A549 (cell line): ENCODE measurements around the gene MEGF6. TPM values are rescaled to one million over a fixed set of nuclear protein-coding genes. Genes with fewer than 3 reads are reported as not detected.

ENCODE experiments used
- ATAC-seq, 2 experiments: fragments of 200-7000 bp in 1 of 2; fragments of >200 bp in 1 of 2; cut with Nextera tagmentation in 1 of 2; cut with Tn5 transposase in 1 of 2; 3 replicates each; pipeline versions ENCODE4 v1.8.0 to v1.9.1; 2018 to 2020; ENCODE audit warnings: mild to moderate bottlenecking in 1 of 2, moderate library complexity in 1 of 2
- CTCF ChIA-PET: fragments of 300-600 bp; sonication (Branson Sonifier 250); formaldehyde crosslinking; extraction: SDS; loops from one replicate; lab custom pipeline; 2021; ENCODE audit warnings: antibody characterized with exemption, inconsistent platforms; lab: Yijun Ruan, JAX
- POLR2A ChIA-PET: fragments of 350-600 bp; formaldehyde crosslinking; extraction: SDS; loops from one replicate; lab custom pipeline; 2021; ENCODE audit warnings: antibody characterized with exemption, inconsistent platforms; lab: Yijun Ruan, JAX
- DNase-seq, 2 experiments: peaks; one replicate each; pipeline versions ENCODE4 v3.0.0 to v3.0.0-alpha.2; 2011 to 2016; ENCODE audit warnings: low read depth in 1 of 2, low spot score in 1 of 2
- FAIRE-seq: peaks from 2 replicates; lab custom pipeline; 2011; peaks lifted over from hg19 to GRCh38; lab: Jason Lieb, UNC
- H3K27ac ChIP-seq, 2 experiments: fragments of >200 bp; sonication (Bioruptor Twin); formaldehyde crosslinking; 3 replicates each; pipeline ENCODE4 v1.5.1; 2016 to 2017
- H3K4me1 ChIP-seq: fragments of >200 bp; sonication (Bioruptor Twin); formaldehyde crosslinking; 3 replicates; pipeline ENCODE4 v1.6.1; 2016
- H3K4me2 ChIP-seq: fragments of >200 bp; sonication (Bioruptor Twin); formaldehyde crosslinking; 3 replicates; pipeline ENCODE4 v1.6.1; 2016
- H3K4me3 ChIP-seq: fragments of >200 bp; sonication (Bioruptor Twin); formaldehyde crosslinking; 3 replicates; pipeline ENCODE4 v1.5.1; 2016
- H3K9me3 ChIP-seq: fragments of >200 bp; sonication (Bioruptor Twin); formaldehyde crosslinking; 3 replicates; pipeline ENCODE4 v1.6.1; 2016
- BHLHE40 ChIP-seq: IDR thresholded peaks from 2 replicates; pipeline ENCODE4 v1.6.1; 2012; ENCODE audit warnings: low read depth, low read length, inconsistent platforms
- CBX8 ChIP-seq: fragments of 200-600 bp; sonication (generic); IDR thresholded peaks from 2 replicates; pipeline ENCODE4 v1.6.1; 2016
- CHD4 ChIP-seq: fragments of 200-600 bp; sonication (generic); IDR thresholded peaks from 2 replicates; pipeline ENCODE4 v1.6.1; 2016; ENCODE audit warnings: antibody characterized with exemption, mild to moderate bottlenecking, borderline replicate concordance
- EHMT2 ChIP-seq: fragments of 200-600 bp; sonication (generic); IDR thresholded peaks from 2 replicates; pipeline ENCODE4 v1.6.1; 2016; ENCODE audit warnings: antibody characterized with exemption, low read depth, mild to moderate bottlenecking, moderate library complexity
- ESRRA ChIP-seq: fragments of 150-350 bp; IDR thresholded peaks from 2 replicates; pipeline ENCODE4 v1.6.1; 2014; ENCODE audit warnings: mild to moderate bottlenecking, low read length, borderline replicate concordance
- FOXS1 ChIP-seq: fragments of 250-450 bp; sonication (Bioruptor Pico); IDR thresholded peaks from 2 replicates; pipeline ENCODE4 v1.5.0; 2020; ENCODE audit warnings: mild to moderate bottlenecking, moderate library complexity
- HOXB13 ChIP-seq: fragments of 250-450 bp; sonication (Bioruptor Pico); IDR thresholded peaks from 2 replicates; pipeline ENCODE4 v1.5.0; 2020; ENCODE audit warnings: low read depth, mild to moderate bottlenecking, moderate library complexity
- JUNB ChIP-seq: fragments of >200 bp; sonication (Bioruptor Twin); formaldehyde crosslinking; IDR thresholded peaks from 2 replicates; pipeline ENCODE4 v1.6.1; 2016
- KDM1A ChIP-seq: fragments of 200-600 bp; sonication (generic); IDR thresholded peaks from 2 replicates; pipeline ENCODE4 v1.6.1; 2016; ENCODE audit warnings: low read depth, mild to moderate bottlenecking
- NFE2L2 ChIP-seq: fragments of 150-350 bp; conservative IDR thresholded peaks from 2 replicates; pipeline ENCODE4 v1.6.1; 2014; ENCODE audit warnings: low read length
- NPAS2 ChIP-seq: fragments of 250-450 bp; sonication (Bioruptor Pico); IDR thresholded peaks from 2 replicates; pipeline ENCODE4 v1.8.0; 2022; ENCODE audit warnings: mild to moderate bottlenecking, moderate library complexity, borderline replicate concordance
- PHF8 ChIP-seq: fragments of 200-600 bp; sonication (generic); IDR thresholded peaks from 2 replicates; pipeline ENCODE4 v1.6.1; 2016; ENCODE audit warnings: low read depth, mild to moderate bottlenecking, antibody characterized with exemption, moderate library complexity, borderline replicate concordance
- POLR2AphosphoS2 ChIP-seq: conservative IDR thresholded peaks from 2 replicates; pipeline ENCODE4 v1.6.1; 2012; ENCODE audit warnings: low read length, improper control_type of control experiment, inconsistent platforms
- RAD21 ChIP-seq, 2 experiments: fragments of >200 bp in 1 of 2; sonication (Bioruptor Twin) in 1 of 2; formaldehyde crosslinking in 1 of 2; IDR thresholded peaks in 1 of 2; conservative IDR thresholded peaks in 1 of 2; 2 replicates in 1 of 2; 3 replicates in 1 of 2; pipeline ENCODE4 v1.6.1; 2012 to 2018; ENCODE audit warnings: inconsistent platforms in 1 of 2
- RNF2 ChIP-seq: fragments of 200-600 bp; sonication (generic); IDR thresholded peaks from 2 replicates; pipeline ENCODE4 v1.6.1; 2016; ENCODE audit warnings: low read depth, mild to moderate bottlenecking, antibody characterized with exemption, moderate library complexity, borderline replicate concordance
- SMC3 ChIP-seq: fragments of >200 bp; sonication (Bioruptor Twin); formaldehyde crosslinking; IDR thresholded peaks from 3 replicates; pipeline ENCODE4 v1.6.1; 2018; ENCODE audit warnings: inconsistent platforms
- SREBF2 ChIP-seq: fragments of 450-650 bp; IDR thresholded peaks from 2 replicates; pipeline ENCODE4 v1.6.1; 2014; ENCODE audit warnings: mild to moderate bottlenecking, moderate library complexity
- TP53 ChIP-seq: fragments of 250-450 bp; sonication (Bioruptor Pico); IDR thresholded peaks from 2 replicates; pipeline ENCODE4 v1.5.0; 2021; ENCODE audit warnings: mild to moderate bottlenecking, moderate library complexity
- WGBS: methylation state at CpG from one replicate; pipeline ENCODE4 v1.1.6; 2017; ENCODE audit errors: missing lambda C conversion rate; 5-methylcytosine and 5-hydroxymethylcytosine counted together
- polyA plus RNA-seq, 4 experiments: library from polyadenylated mRNA; depleted of rRNA in 3 of 4; stranded (reverse); fragments of >200 nt; fragmentation: RNase III in 1 of 4; extraction: RNeasy Plus Mini Kit Qiagen cat#74134 plus additional on column Dnase treatment in 1 of 4; gene quantifications; 2 replicates in 3 of 4; 3 replicates in 1 of 4; pipeline ENCODE4 v1.2.3, GENCODE V29; 2011 to 2017
- TF ChIP-seq, protein P1 (sequence below): IDR thresholded peaks from 2 replicates; pipeline ENCODE4 v1.6.1; 2012; ENCODE audit warnings: low read depth, borderline replicate concordance
- TF ChIP-seq, protein P2 (sequence below): fragments of 450-650 bp; IDR thresholded peaks from 2 replicates; pipeline ENCODE4 v1.6.1; 2014; ENCODE audit warnings: antibody characterized with exemption
- TF ChIP-seq, protein P3 (sequence below): fragments of 150-350 bp; IDR thresholded peaks from 2 replicates; pipeline ENCODE4 v1.6.1; 2014; ENCODE audit warnings: low read depth, mild to moderate bottlenecking, low read length

Gene MEGF6
- polyA plus RNA-seq, 2 of the 4 experiments (the other 2 are of a cell fraction) = 0.66 to 13.7 TPM

DNA sequence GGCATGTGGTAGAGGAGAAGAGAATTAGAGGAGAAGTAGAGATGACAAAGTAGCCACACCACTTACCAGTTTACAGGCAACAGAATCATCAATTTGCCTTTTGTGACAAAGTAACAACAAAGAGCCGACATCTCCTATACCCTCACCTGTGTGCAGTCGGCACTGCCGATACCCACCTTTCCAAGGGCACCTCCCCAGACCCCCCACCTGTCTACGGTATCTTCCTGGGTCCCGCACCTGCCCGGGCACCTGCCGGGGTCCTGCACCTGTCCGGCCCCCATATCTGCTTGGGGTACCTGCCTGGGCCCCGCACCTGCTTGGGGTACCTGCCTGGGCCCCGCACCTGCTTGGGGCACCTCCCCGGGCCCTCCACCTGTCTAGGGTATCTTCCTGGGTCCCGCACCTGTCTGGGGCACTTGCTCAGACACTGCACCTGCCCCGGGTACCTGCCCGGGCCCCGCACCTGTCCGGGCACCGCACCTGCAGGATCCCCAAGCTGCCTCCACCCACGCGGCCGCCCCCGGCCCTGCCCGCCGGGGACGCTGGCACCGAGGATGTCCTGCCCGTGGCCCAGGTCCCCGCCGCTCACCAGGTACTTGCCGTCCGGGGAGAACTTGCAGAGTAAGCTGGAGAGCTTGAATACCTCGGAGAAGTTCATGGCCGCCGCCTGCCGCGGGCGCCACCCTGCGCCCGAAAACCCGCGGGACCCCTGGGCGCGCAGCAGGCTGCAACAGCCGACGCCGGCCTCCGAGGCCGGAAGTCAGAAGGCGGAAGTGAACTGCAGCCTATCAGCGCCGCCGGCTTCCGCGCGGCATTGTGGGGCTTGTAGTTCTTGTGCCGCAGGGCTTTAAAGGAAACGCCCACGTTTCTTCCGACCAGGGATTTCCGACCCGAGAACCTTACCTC is 38.3 kb upstream of the MEGF6 start, which contains the start of gene WRAP73 (continued):
- TF ChIP-seq, protein P1, sequence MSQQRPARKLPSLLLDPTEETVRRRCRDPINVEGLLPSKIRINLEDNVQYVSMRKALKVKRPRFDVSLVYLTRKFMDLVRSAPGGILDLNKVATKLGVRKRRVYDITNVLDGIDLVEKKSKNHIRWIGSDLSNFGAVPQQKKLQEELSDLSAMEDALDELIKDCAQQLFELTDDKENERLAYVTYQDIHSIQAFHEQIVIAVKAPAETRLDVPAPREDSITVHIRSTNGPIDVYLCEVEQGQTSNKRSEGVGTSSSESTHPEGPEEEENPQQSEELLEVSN = no peak

DNA sequence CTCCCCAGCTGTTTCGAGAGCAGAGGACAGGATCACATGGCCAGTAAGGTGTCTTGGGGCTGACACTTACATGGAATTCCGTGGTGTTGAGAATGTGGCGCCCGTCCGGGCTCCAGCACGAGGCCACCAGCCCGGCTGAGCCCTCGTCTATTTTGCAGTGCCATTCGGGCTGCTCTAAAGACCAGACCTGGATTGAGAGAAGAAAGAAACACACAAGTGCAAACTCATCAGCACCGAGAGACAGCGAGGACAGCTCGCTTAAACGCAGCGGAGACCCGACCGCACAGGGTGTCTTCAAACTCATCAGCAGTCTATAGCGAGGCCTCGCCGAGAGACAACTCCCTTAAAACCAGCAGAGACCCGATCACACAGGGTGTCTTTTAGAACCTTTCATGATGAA is 35.3 kb upstream of the MEGF6 start:
- Histone ChIP-seq H3K27ac (no peak overlapping the region), H3K4me1 (peaks cover 9% of the 10 kb centered on the region; the same call in 2 of the 3 replicates), H3K9me3 (no peaks in the 10 kb centered on the region), H3K4me2 (no peak overlapping the region), H3K4me3 (no peak overlapping the region)
- no peak for TF ChIP-seq NFE2L2
- no peak for TF ChIP-seq KDM1A
- no peak for TF ChIP-seq RAD21 (conservative IDR thresholded peaks at IDR 0.05 in 1 of 2, IDR thresholded peaks at IDR 0.05 in 1 of 2)
- no peak for TF ChIP-seq TP53 (CRISPR knock-in tag)
- no peak for TF ChIP-seq EHMT2
- no peak for TF ChIP-seq CHD4
- TF ChIP-seq RNF2 = no peak
- TF ChIP-seq FOXS1 (CRISPR knock-in tag) = no peak
- no peak for TF ChIP-seq ESRRA
- TF ChIP-seq SREBF2 = no peak
- TF ChIP-seq, protein P2, sequence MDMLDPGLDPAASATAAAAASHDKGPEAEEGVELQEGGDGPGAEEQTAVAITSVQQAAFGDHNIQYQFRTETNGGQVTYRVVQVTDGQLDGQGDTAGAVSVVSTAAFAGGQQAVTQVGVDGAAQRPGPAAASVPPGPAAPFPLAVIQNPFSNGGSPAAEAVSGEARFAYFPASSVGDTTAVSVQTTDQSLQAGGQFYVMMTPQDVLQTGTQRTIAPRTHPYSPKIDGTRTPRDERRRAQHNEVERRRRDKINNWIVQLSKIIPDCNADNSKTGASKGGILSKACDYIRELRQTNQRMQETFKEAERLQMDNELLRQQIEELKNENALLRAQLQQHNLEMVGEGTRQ = no peak
- no peak for TF ChIP-seq SMC3
- ATAC-seq (no peak), FAIRE-seq (no peak), DNase-seq (no peak)
- POLR2A ChIA-PET = no interaction called here
- WGBS = 85% methylated on average over 13 of the region's 20 CpGs
- CTCF ChIA-PET = interaction anchor here (1.0 to 1.4 kb wide), 2 partner anchors 32 to 78 kb away, joined by 3 to 6 read pairs; no protein-coding TSS in a partner anchor

DNA sequence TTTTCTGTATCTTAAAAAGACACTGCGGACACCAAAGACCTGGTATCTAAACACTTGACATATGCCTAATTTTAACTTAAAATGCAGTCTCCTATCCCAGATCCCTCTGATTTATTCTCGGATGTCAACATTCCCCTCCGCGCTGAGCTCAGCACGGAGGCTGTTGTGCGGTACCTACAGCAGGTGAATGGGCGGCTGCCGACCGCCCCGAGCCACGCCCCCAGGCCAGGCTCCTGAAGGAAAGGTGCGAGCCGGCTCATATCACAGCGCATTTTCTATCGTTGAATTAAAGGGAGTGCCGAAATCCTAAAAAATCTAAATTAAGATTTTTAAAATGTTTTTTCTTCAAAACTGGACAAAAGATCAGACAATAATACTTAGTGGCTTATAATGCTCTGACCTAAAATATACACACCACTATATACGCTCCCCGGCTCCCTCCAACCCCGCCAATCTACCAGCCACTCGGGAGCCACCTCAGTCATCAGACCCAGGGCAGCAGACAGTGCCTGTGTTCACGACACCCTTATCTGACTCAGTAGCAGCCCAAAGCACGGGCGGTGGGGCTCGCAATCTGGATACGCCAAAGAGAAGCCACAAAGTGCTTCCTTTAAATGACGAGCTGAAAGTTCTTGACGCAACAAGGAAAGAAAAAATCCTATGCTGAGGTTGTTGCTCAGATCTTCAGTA is 34.5 kb upstream of the MEGF6 start:
- H3K27ac ChIP-seq = no peak overlapping the region
- WGBS = 94% methylated on average over 27 of the region's 27 CpGs
- ATAC-seq (no peak), DNase-seq (no peak)
- no peaks in the 10 kb centered on the region for H3K9me3 ChIP-seq
- peaks cover 6% of the 10 kb centered on the region; the same call in 1 of the 3 replicates for H3K4me1 ChIP-seq
- H3K4me2 ChIP-seq = no peak overlapping the region
- no peak overlapping the region for H3K4me3 ChIP-seq
- CTCF ChIA-PET = interaction anchor here (1.0 to 1.2 kb wide), 3 partner anchors 31 to 193 kb away, joined by 3 read pairs; no protein-coding TSS in a partner anchor
- TF ChIP-seq TP53 (CRISPR knock-in tag) (no peak), HOXB13 (CRISPR knock-in tag) (no peak), CBX8 (no peak), BHLHE40 (no peak), PHF8 (no peak), POLR2AphosphoS2 (no peak), ESRRA (no peak), JUNB (no peak), NPAS2 (CRISPR knock-in tag) (no peak)
- TF ChIP-seq, protein P3, sequence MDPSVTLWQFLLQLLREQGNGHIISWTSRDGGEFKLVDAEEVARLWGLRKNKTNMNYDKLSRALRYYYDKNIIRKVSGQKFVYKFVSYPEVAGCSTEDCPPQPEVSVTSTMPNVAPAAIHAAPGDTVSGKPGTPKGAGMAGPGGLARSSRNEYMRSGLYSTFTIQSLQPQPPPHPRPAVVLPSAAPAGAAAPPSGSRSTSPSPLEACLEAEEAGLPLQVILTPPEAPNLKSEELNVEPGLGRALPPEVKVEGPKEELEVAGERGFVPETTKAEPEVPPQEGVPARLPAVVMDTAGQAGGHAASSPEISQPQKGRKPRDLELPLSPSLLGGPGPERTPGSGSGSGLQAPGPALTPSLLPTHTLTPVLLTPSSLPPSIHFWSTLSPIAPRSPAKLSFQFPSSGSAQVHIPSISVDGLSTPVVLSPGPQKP = no peak
- TF ChIP-seq, protein P1 = no peak
- TF ChIP-seq, all 56 proteins: peak for 0
- POLR2A ChIA-PET = no interaction called here
- FAIRE-seq = no peak
